ENCODE results near the gene MALL.
"Not testable (repeated sequence)": the region's sequence is repeated elsewhere in the genome, so short reads cannot be mapped to it uniquely, and the experiment has no call there.

The MALL gene

GRCh38 chr2:110103061-110103961 lies 12.3 kb downstream of the MALL start:
- Histone ChIP-seq H3K4me3 (ENCODE audit: low read length) (no peak overlapping the region), H3K27me3 (replicated peaks; ENCODE audit: control insufficient read depth, insufficient read depth, low read length) (no peaks in the 10 kb centered on the region), H3K9me3 (ENCODE audit: control insufficient read depth, low read length) (no peaks in the 10 kb centered on the region), H3K4me1 (ENCODE audit: control insufficient read depth, insufficient read depth, low read length) (peaks cover 35% of the 10 kb centered on the region), H3K36me3 (ENCODE audit: control insufficient read depth, insufficient read depth, low read length, severe bottlenecking) (no peaks in the 10 kb centered on the region), H3K9ac (ENCODE audit: low read length) (peak overlapping the region; percentile 93)
- DNase-seq (ENCODE audit: low read depth): no peak

- Histone ChIP-seq H3K9ac (ENCODE audit: low read length) (peak overlapping the region; percentile 93), H3K4me1 (ENCODE audit: control insufficient read depth, insufficient read depth, low read length) (peaks cover 35% of the 10 kb centered on the region), H3K27me3 (replicated peaks; ENCODE audit: control insufficient read depth, insufficient read depth, low read length) (no peaks in the 10 kb centered on the region), H3K9me3 (ENCODE audit: control insufficient read depth, low read length) (no peaks in the 10 kb centered on the region), H3K4me3 (ENCODE audit: low read length) (peak overlapping the region; percentile 71), H3K36me3 (ENCODE audit: control insufficient read depth, insufficient read depth, low read length, severe bottlenecking) (no peaks in the 10 kb centered on the region)
- peak; percentile 31 for DNase-seq (ENCODE audit: low read depth)
Measured at GRCh38 chr2:110101901-110102803, 13.5 kb downstream of the MALL start.

GRCh38 chr2:110101280-110101844 lies 14.3 kb downstream of the MALL start:
- Histone ChIP-seq H3K9me3 (ENCODE audit: control insufficient read depth, low read length) (no peaks in the 10 kb centered on the region), H3K27me3 (replicated peaks; ENCODE audit: control insufficient read depth, insufficient read depth, low read length) (no peaks in the 10 kb centered on the region), H3K9ac (ENCODE audit: low read length) (peak overlapping the region; percentile 93), H3K36me3 (ENCODE audit: control insufficient read depth, insufficient read depth, low read length, severe bottlenecking) (no peaks in the 10 kb centered on the region), H3K4me3 (ENCODE audit: low read length) (peak overlapping the region; percentile 71), H3K4me1 (ENCODE audit: control insufficient read depth, insufficient read depth, low read length) (peaks cover 31% of the 10 kb centered on the region)
- peak; percentile 93 for DNase-seq (ENCODE audit: low read depth)

GRCh38 chr2:110100880-110101279 lies 14.7 kb downstream of the MALL start:
- not testable (repeated sequence) for DNase-seq (ENCODE audit: low read depth)

GRCh38 chr2:110100480-110100879 lies 15.1 kb downstream of the MALL start:
- Histone ChIP-seq H3K27me3 (replicated peaks; ENCODE audit: control insufficient read depth, insufficient read depth, low read length) (no peaks in the 10 kb centered on the region), H3K9me3 (ENCODE audit: control insufficient read depth, low read length) (no peaks in the 10 kb centered on the region), H3K4me3 (ENCODE audit: low read length) (no peak overlapping the region), H3K36me3 (ENCODE audit: control insufficient read depth, insufficient read depth, low read length, severe bottlenecking) (no peaks in the 10 kb centered on the region), H3K9ac (ENCODE audit: low read length) (peak overlapping the region; percentile 93), H3K4me1 (ENCODE audit: control insufficient read depth, insufficient read depth, low read length) (peaks cover 23% of the 10 kb centered on the region)
- no peak for DNase-seq (ENCODE audit: low read depth)

More at GRCh38 chr2:110100880-110101279, 14.7 kb downstream of the MALL start:
- not testable (repeated sequence) for H3K4me3 ChIP-seq (ENCODE audit: low read length); H3K27me3 ChIP-seq (replicated peaks; ENCODE audit: control insufficient read depth, insufficient read depth, low read length); H3K36me3 ChIP-seq (ENCODE audit: control insufficient read depth, insufficient read depth, low read length, severe bottlenecking); H3K9me3 ChIP-seq (ENCODE audit: control insufficient read depth, low read length)
- H3K4me1 ChIP-seq (ENCODE audit: control insufficient read depth, insufficient read depth, low read length): peaks cover 27% of the 10 kb centered on the region
- peak overlapping the region; percentile 93 for H3K9ac ChIP-seq (ENCODE audit: low read length)

GRCh38 chr2:110099471-110100225 lies 16.0 kb downstream of the MALL start:
- Histone ChIP-seq H3K4me1 (ENCODE audit: control insufficient read depth, insufficient read depth, low read length) (peaks cover 22% of the 10 kb centered on the region), H3K9ac (ENCODE audit: low read length) (no peak overlapping the region), H3K27me3 (replicated peaks; ENCODE audit: control insufficient read depth, insufficient read depth, low read length) (no peaks in the 10 kb centered on the region), H3K4me3 (ENCODE audit: low read length) (no peak overlapping the region), H3K36me3 (ENCODE audit: control insufficient read depth, insufficient read depth, low read length, severe bottlenecking) (no peaks in the 10 kb centered on the region), H3K9me3 (ENCODE audit: control insufficient read depth, low read length) (no peaks in the 10 kb centered on the region)
- DNase-seq (ENCODE audit: low read depth): no peak

- H3K27me3 ChIP-seq (replicated peaks; ENCODE audit: control insufficient read depth, insufficient read depth, low read length): no peaks in the 10 kb centered on the region
- no peaks in the 10 kb centered on the region for H3K9me3 ChIP-seq (ENCODE audit: control insufficient read depth, low read length)
- DNase-seq (ENCODE audit: low read depth): no peak
- H3K4me3 ChIP-seq (ENCODE audit: low read length): no peak overlapping the region
- H3K4me1 ChIP-seq (ENCODE audit: control insufficient read depth, insufficient read depth, low read length): peaks cover 22% of the 10 kb centered on the region
- H3K9ac ChIP-seq (ENCODE audit: low read length): no peak overlapping the region
- H3K36me3 ChIP-seq (ENCODE audit: control insufficient read depth, insufficient read depth, low read length, severe bottlenecking): no peaks in the 10 kb centered on the region
Measured at GRCh38 chr2:110099038-110099425, 16.6 kb downstream of the MALL start.

- Histone ChIP-seq H3K4me3 (ENCODE audit: low read length) (no peak overlapping the region), H3K9me3 (ENCODE audit: control insufficient read depth, low read length) (no peaks in the 10 kb centered on the region), H3K9ac (ENCODE audit: low read length) (no peak overlapping the region), H3K36me3 (ENCODE audit: control insufficient read depth, insufficient read depth, low read length, severe bottlenecking) (no peaks in the 10 kb centered on the region), H3K27me3 (replicated peaks; ENCODE audit: control insufficient read depth, insufficient read depth, low read length) (no peaks in the 10 kb centered on the region), H3K4me1 (ENCODE audit: control insufficient read depth, insufficient read depth, low read length) (peaks cover 21% of the 10 kb centered on the region)
- no peak for DNase-seq (ENCODE audit: low read depth)
Measured at GRCh38 chr2:110097506-110098220, 18.0 kb downstream of the MALL start.

GRCh38 chr2:110095994-110096633 lies 19.5 kb downstream of the MALL start:
- Histone ChIP-seq H3K9me3 (ENCODE audit: control insufficient read depth, low read length) (no peaks in the 10 kb centered on the region), H3K27me3 (replicated peaks; ENCODE audit: control insufficient read depth, insufficient read depth, low read length) (no peaks in the 10 kb centered on the region), H3K4me3 (ENCODE audit: low read length) (no peak overlapping the region), H3K4me1 (ENCODE audit: control insufficient read depth, insufficient read depth, low read length) (peaks cover 8% of the 10 kb centered on the region), H3K9ac (ENCODE audit: low read length) (no peak overlapping the region), H3K36me3 (ENCODE audit: control insufficient read depth, insufficient read depth, low read length, severe bottlenecking) (no peaks in the 10 kb centered on the region)
- no peak for DNase-seq (ENCODE audit: low read depth)

Data from adipocyte (in vitro differentiated cells).